Fibroblast of upper back skin (primary cell): ENCODE results near the gene OTOF.
"Not testable (repeated sequence)": the region's sequence is repeated elsewhere in the genome, so short reads cannot be mapped to it uniquely, and the experiment has no call there.

Experiments
- DNase-seq: peaks from one replicate; pipeline ENCODE4 v3.0.0-alpha.2; 2013

OTOF gene

DNA sequence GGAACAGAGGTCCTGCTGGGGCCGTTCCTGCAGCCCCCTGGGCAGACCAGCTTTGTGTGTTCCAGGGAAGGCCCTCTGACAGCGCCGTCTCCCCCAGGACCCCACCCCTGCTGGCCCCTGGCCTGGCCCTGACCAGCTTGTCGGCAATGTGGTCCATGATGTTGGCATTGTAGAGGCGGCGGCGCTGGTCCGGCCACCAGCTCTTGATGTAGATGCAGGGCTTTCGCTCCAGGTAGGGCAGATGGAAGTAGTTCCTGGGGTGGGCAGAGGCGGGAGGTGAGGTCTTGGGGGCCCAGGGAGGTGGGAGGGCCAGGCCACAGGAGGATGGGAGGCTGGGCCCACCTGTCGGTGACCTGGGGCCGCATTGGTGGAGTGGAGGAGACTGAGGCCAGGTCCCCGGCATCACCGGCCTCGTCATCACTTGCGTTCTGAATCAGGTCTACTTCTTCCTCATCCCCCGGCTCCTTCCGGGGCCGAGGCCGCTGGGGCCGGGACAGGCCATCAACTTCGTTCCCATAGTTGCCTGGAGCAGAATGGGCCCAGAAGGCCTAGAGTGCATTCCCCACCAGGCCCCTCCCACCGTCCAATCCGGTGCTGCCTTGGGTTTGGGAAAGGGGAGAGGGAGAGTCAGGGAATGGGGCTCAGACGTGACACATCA, 1.3 kb upstream of the OTOF start:
- DNase-seq, result no peak

DNA sequence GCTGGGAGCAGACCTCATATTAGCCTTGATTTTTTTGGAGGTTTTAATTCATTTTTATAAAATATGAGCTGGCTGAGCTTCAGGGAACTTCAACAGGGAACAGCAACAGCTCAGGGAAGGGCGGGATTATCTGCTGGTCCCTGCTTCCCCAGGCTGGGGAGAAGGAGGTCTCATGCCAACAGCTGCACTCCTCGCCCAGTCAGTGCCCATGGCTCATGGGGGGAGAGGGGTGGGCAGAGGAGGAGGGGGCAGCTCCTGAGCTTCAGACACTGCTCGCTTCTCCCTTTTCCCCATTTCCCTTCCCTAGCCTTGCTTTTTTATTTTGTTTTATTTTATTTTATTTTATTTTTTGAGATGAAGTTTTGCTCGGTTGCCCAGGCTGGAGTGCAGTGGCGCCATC, 442 bp upstream of the OTOF start:
- no peak for DNase-seq

DNA sequence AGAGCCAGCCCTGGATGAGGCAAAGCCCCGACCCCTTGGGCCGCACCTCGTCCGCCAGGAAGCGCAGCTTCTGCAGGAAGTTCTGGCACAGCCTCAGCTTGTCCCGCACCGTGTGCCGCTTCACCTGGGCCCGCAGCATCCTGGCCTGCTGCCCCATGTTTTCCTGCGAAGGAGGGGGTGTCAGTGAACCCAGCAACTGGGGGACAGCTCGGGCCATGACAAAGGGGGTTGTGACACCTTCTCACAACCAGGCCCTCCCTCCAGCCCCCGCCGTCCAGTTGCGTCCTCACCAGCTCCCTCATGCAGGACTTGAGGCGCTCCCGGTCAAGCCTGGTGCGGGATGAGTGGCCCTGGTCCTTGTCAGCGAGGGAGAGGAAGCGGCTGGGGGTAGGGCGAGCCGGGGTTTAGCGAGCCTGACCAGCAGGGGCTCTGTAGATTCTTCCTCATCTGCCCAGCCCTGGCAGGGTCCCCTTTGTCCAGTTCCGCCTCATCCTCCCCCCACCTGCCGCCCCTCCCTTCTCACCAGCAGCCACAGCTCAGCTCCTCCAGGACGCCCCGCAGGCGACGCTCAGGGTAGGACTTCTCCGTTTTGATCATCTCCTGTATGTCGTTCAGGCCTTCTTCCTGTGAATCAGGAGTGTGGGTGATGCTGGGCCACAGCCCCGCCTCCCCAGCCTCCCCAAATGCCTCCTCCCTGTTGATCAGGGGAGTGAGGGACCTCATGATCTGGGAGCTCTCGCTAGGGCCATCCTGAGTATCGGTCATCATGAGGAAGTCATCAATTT, 606 bp downstream of the OTOF start:
- DNase-seq, result no peak

DNA sequence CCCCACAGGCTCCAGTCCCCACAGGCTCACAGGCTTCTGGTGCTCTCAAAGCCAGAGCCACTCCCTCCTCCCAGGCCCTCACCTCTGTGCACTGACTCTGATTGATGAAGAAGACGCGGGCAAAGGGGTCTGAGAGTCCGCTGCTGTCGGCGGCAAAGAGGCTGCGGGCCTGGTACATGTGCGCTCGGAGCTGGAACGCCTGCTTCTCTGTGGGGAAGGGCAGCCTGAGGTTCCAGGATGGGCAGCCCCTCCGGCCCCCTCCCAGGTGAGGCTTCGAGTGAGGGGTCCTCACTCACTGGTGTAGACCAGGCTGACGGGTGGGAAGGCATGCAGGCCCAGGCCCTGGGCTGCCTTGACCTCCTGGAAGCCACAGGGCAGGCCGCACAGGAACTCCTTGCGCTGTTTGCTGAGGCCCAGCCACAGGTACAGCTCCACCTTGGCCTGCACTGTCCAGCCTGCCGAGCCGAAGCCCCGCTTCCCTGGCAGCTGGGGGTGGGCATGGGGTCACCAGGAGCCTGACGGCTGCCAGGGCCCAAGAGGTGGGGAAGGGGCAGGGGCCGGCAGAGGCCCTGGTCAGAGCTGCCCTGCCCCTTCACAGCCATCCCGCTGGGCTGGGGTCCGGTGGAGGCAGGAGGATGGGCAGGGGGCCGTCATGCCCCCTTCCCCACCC, 2.0 kb downstream of the OTOF start:
- no peak for DNase-seq

DNA sequence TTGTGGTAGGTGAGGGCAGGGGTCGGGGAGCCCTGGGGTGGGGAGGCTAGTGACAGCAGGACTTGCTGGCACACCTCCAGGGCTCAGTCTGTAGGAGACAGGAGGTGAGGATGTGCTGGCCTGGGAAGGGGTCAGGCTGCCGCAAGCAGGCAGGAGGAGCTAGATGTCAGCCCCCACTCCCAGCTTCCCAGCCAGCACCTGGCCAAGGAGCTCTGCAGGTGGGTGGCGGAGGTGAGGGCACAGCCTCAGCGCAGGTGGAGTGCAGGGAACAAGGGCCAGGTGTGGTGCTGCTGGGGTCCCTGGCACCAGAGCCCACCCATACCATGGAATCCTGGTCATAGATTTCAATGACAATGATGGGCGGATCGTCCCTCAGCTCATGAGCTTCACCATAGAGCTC, 2.9 kb downstream of the OTOF start:
- no peak for DNase-seq

DNA sequence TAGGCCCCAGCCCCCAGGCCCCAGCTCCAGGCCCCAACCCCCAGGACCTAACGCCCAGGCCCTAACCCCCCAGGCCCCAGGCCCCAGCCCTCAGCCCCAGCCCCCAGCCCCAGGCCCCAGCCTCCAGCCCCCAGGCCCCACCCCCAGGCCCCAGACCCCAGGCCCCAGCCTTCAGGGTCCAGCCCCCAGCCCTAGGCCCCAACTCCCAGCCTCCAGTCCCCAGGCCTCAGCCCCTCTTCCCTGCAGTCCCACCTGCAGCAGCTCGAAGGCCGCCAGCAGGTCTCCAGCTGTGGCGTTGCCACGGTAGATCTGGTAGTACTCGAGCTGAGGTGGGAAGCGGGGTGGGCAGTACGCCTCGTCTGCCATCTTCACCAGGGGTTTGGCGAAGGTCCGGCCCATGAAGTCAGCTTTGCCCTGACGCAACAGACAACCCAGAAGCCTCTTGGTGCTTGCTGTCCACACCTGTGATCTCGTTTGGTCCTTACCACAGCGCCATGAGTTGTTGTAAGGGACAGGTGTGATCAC, 3.6 kb downstream of the OTOF start:
- no peak for DNase-seq

DNA sequence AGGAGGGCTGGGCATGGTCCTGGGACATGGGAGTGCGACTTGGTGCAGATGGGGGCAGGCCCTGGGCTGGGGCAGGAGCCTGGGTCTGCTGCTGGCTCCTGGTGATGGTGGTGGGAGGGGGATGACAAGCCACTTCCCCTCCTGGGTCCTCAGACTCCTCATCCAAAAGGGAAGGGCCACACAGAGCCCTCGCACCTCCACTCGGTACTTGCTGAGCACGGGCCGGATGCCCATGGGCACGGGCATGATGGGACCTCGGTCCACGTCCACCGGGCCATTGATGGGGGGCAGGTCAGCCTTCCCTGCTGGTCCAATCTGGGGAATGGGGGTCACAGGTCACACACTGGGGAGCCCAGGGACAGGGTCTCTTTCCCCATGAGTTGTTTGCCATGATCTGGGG, 4.1 kb downstream of the OTOF start:
- DNase-seq, result no peak

DNA sequence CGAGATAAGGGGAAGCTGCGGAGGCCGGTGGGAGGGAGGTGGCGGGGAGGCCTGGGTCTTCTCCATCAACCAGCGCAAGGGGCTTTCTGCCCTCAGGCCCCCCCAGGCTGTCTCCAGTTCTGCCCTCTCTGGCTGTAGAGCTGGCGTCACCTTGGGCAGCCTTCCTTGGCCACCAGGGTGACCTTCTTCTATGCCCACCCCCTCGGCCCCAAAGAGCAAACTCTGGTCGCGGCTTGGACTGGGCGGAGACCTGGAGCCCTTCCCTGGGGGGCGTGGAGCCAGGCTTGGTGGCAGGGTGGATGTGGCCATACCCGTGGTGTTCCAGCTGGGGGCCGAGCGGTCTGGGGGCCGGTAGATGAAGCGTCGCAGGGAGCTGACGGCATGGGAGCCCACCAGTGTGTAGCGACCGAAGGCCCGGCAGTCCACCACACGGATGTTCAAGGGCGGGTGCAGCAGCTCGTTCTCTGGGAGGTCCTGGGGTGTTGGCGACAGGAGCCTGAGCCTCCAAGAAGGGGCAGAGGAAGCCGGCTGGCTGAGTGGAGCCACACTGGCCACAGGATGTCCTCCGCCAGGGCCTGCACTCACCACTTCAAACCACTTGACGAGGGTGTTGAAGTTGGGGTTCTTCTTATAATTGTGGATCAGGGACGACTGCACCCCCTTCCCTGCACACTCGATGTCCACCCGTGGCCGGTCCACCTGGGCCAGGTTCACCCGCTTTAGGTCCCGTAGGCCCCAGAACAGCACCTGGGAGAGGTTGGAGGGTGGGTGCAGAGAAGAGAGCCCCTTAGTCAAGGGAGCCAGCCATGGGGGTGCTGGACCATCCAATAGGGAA, 4.9 kb downstream of the OTOF start:
- DNase-seq, result no peak

DNA sequence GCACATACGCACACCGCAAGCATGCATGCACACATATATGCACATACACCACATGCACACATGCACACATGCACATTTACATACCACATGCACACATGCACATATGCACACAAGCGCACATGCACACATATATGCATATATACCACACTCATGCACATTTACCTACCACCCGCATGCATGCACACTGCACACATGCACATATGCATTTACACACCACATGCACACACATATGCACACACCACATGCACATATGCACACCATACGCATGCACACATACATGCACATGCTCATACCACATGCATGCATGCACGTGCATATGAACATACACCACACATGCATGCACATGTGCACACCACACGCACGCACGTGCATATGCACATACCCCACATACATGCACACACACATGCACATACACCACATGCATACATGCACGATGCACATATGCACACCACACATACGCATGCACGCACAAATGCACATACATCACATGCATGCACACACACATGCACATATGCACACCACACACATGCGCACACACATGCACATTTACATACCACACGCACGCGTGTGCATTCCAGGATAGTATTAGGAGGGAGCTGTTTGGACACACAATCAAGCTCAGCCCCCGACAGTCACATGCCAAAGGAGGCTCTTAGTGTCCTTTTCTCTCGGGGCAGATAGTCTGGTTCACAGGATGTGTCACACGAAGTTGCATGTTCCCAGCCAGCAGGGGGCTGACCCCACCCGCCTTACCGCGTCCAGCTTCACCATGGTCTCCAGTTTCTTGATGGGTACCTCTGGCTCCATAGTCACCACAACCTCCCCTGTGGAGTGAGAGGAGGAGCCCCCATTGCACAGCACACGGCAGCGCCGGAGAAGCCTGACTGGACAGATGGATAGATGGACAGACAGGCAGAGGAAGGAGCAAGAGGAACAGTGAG, 5.9 kb downstream of the OTOF start:
- no peak for DNase-seq

DNA sequence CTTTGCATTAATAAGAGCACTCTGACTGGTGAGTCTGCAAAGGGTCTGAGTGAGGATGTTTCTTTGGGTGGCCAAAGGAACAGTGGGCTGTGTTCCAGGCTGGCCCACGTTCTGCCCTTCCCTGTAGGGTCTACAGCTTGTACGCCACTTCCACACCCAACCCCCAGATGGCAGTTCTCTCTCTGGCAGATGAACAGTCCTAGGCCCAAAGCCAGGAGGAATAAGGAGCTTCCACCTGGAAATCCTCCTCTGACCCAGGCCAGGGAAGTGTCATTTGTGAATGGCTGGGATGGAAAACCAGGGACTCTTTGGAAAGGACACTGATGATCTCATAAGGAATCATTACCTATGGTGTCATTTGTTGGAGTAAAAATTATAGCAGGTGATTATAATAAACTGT, 6.6 kb downstream of the OTOF start:
- no peak for DNase-seq

DNA sequence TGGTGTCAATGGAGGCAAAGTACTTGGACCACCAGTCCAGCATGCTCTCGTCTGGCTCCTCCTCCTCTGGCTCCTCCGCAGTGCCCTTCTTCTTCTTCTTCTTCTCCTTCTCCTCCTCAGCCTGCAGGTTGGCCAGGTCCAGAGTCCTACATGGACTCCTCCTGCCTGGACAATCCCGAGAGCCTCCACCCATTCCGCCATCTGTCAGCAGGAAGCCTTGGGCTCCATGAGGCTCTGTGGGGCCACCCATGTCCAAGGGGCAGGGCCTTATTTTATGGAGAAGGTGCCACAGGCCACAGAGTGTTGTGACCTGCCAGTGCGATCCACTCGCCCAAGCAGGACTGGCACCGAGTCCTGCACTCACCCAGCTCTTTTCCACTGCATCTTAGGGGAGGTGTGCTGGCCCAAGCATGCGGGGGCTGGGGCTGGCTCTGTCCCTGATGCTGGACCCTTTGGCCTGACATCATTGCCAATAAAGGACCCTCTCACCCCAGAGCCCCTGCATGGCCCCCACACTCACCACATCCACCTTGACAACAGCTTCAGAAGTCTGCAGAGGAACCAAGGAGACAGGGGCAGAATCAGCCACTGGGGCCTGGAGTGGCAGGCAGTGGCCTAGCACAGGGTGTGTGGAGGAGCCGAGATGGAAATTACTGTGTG, 7.2 kb downstream of the OTOF start:
- DNase-seq, result no peak

DNA sequence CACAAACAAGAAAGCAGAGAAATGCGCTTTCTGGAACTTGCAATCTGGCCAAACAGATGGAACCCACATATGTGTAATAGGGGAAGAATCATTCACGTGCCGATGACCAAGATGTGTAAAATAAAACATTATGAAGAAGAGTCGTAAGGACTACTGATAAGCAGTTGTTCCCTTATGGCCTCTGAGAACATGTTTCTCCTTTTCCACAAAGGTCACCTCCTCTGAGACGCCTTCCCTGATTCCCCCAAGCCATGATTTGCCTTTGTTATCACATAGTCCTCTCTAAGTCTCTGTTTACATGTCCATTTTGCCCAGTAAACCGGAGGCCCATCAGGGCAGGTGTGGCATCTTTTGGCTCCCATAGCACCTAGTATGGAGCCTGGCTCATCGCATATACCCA, 8.0 kb downstream of the OTOF start:
- no peak for DNase-seq

DNA sequence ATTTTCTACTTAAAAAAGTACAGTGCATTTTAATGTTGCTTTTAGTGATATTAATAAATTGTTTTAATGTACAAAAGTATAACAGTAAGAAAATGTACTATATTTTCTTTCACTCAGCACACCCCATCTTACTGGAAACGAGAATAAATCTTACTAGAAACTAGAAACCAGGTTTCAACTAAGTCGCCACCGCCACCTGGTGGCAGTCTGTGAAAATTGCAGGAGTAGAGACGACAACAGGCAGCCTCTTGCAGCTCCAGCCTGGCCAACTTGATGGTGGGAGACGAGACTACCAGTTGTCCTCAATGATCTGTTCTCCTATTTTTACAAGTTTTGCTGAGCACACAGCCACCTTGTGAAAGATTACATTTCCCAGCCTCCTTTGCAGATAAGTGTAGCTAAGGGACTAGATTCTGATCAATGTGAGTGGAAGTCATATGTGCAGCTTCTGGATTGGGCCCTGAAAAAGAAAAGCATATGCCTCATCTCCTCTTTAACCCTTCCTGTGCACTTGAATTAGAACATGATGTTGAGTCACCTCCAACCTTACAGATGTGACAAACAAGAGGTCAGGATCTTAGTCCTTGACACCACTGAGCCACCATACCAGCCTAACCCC, 8.7 kb downstream of the OTOF start:
- peak; percentile 43 for DNase-seq

DNA sequence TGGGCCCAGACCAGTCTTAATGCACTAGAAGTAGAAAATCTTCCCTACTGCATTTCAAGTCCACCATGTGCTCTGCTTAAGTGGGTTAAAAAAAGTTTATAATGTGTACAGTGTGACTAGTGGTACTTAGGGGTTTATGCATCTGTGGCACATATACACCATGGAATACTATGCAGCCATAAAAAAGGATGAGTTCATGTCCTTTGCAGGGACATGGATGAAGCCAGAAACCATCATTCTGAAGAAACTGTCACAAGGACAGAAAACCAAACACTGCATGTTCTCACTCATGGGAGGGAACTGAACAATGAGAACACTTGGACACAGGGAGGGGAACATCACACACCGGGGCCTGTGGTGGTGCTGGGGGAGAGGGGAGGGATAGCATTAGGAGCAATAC, 9.4 kb downstream of the OTOF start:
- DNase-seq, result not testable (repeated sequence)

DNA sequence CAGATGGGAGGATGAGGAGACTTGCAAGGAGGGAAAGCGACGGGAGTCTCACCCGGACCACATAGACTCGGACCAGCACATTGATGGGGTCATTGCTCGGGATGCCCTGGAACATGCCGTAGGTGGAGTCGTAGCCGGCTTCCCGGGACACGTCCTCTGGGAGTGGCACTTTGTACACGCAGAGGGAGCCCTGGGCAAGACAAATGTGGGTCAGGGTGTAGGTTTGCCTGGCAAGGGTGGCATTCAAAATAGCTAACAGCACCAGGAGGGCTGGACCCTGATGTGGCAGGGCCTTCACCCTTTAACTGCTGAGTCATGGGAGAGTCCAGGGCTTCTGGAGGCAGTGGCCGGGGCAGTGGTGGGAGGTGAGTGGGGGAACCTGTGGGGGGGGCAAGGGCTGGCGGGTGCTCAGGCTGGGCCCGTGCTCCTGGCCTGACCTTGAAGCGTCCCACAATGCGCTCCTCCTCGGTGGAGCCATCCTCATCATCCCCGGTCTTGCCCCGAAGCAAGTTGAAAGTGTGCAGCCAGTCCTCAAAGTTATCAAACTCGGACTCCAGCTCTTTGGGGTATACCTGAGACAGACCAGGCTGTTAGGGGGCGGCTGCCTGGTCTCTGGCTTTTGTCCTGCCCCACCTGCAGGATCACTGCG, 11.1 kb downstream of the OTOF start:
- no peak for DNase-seq

DNA sequence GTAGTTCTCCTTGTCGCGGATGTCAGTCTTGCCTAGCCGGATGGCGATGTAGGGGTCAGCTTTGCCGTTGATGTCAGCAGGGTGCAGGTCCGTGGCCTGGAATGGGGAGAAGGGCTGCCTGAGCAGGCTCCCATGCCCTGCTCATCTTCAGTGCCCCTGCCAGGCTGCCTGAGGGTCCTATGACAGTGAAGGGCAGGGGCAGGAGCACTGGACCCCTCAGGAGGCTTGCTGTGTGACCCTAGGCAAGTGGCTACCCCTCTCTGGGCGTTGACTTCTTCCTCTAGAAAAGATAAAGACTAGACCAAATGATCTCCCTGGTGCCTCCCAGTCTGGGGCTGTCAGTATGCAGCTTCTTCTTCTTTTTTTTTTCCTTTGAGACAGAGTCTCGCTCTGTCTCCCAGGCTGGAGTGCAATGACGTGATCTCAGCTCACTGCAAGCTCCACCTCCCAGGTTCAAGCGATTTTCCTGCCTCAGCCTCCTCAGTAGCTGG, 11.9 kb downstream of the OTOF start:
- no peak for DNase-seq

DNA sequence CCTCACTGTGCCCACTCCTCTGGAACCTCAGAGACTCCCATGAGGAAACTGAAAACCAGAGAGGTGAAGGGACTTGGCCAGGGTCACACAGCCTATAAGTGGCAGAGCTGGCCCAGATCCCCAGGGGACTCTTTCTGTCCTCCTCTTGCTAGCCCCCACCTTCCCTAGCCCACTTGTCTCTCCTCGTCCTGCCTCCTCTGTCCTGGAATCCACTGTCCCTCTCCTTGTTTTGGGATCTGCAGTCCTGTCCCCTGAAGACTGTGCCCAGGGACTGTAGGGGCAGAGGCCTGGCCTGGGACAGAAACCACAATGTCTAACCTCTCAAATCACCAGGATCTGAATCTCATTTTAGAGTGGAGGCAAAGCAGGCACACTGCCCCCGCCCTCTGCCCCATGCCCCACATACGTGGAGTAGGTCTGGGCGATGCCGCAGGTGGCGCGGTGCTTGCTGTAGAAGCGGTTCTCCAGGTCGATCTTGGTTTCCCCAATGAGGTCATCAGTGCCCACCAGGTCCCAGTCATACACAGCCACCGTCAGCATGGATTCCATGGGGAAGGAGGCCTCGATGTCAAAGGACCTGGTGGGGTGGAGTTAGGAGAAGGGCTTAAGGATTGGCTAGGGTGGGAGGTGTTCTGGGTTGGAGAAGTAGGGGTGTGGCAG, 12.5 kb downstream of the OTOF start:
- DNase-seq, result no peak

DNA sequence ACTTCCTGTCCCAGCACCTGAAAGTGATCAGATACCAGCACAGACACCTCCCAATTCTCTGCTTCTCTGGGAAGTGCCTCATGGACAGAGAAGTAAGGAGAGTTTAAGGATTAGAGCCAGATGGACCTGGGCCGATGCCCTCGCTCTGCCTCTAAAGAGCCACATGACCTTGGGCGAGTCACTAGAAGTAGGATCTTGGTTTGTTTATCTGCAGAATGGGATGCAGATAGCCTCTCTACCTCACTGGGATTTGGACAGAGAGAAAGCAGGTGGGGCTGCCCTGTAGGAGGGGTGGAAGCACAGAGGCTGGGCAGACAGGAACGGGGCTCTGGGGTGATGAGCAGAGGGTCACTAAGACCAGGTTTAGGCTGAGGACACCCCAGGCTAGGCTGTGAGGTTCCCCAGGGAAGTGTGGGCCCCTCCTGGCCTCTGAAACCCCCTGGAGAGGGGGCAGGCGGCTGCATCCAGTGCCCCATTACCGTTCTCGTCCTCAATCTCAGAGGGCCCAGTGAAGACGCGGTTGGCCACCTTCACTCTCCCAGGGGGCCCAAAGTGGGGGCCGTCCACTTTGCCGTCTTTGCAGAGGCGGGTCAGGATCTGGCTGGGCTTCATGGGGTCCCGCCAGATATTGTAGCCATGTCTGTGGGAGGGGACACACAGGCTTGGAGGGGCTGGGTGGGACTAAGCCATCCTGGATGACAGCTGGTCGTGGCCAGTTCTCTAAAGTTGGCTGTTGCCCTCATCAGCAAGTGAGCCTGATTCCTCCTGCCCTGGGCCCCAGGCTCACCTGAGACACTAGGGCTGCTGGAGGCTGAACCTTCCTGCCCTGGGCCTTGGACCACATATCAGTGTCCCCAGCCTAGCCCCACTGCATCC, 13.3 kb downstream of the OTOF start:
- DNase-seq, result no peak
